Hematopoietic multipotent progenitor cell treated with erythropoietin and hydrocortisone succinate and interleukin-3 and kit ligand, for 17 days (in vitro differentiated cells): ENCODE measurements around the gene ARID4B.
"Not testable (repeated sequence)": the region's sequence is repeated elsewhere in the genome, so short reads cannot be mapped to it uniquely, and the experiment has no call there.

Experiments
- DNase-seq: peaks from one replicate; pipeline ENCODE4 v3.0.0-alpha.2; 2015; ENCODE audit warnings: low spot score

Gene ARID4B

GRCh38 chr1:235160383-235160956 is 167.5 kb downstream of the ARID4B start:
- DNase-seq: peak; percentile 60

GRCh38 chr1:235159930-235160329 is 168.0 kb downstream of the ARID4B start:
- DNase-seq: not testable (repeated sequence)

GRCh38 chr1:235159284-235159683 is 168.7 kb downstream of the ARID4B start:
- DNase-seq: not testable (repeated sequence)

GRCh38 chr1:235158680-235159079 is 169.3 kb downstream of the ARID4B start:
- no peak for DNase-seq

- DNase-seq: no peak
Measured at GRCh38 chr1:235157150-235157549, 170.8 kb downstream of the ARID4B start.

- no peak for DNase-seq
Measured at GRCh38 chr1:235156740-235157139, 171.2 kb downstream of the ARID4B start.

- no peak for DNase-seq
Measured at GRCh38 chr1:235156265-235156664, 171.7 kb downstream of the ARID4B start.

GRCh38 chr1:235152235-235152634 is 175.7 kb downstream of the ARID4B start:
- no peak for DNase-seq

GRCh38 chr1:235151033-235151432 is 176.9 kb downstream of the ARID4B start:
- no peak for DNase-seq

- DNase-seq: no peak
Measured at GRCh38 chr1:235149824-235150223, 178.2 kb downstream of the ARID4B start.

GRCh38 chr1:235147269-235147668 is 180.7 kb downstream of the ARID4B start:
- DNase-seq: no peak

GRCh38 chr1:235145639-235146038 is 182.3 kb downstream of the ARID4B start:
- no peak for DNase-seq

GRCh38 chr1:235142991-235143390 is 185.0 kb downstream of the ARID4B start:
- DNase-seq: no peak

GRCh38 chr1:235139315-235139714 is 188.7 kb downstream of the ARID4B start:
- no peak for DNase-seq

GRCh38 chr1:235138821-235139220 is 189.2 kb downstream of the ARID4B start:
- no peak for DNase-seq

- no peak for DNase-seq
Measured at GRCh38 chr1:235136111-235136510, 191.9 kb downstream of the ARID4B start.

GRCh38 chr1:235134171-235134570 is 193.8 kb downstream of the ARID4B start:
- no peak for DNase-seq

- DNase-seq: no peak
Measured at GRCh38 chr1:235133086-235133485, 194.9 kb downstream of the ARID4B start.

GRCh38 chr1:235131961-235132360 is 196.0 kb downstream of the ARID4B start:
- DNase-seq: no peak

GRCh38 chr1:235130766-235131270 is 197.2 kb downstream of the ARID4B start:
- DNase-seq: no peak

GRCh38 chr1:235129774-235130570 is 198.0 kb downstream of the ARID4B start:
- no peak for DNase-seq

GRCh38 chr1:235128456-235129328 is 199.3 kb downstream of the ARID4B start, which contains the start of gene TOMM20:
Gene TOMM20, minus strand, starts transcription at chr1:235128837. Its CDS starts 122 bp downstream, at chr1:235128715.
- peak; percentile 99 for DNase-seq
